Frontal cortex (tissue), 4 donors: ENCODE measurements around the gene UTS2R. TPM values are rescaled to one million over a fixed set of nuclear protein-coding genes. Genes with fewer than 3 reads are reported as not detected.
A peak's percentile ranks its signal among the peaks of the same experiment; 100 is the strongest.
"Not testable (repeated sequence)": the region's sequence is repeated elsewhere in the genome, so short reads cannot be mapped to it uniquely, and the experiment has no call there.

Experiments used
- DNase-seq, 2 donors: peaks; one replicate each; pipeline ENCODE4 v3.0.0; 2012; ENCODE audit warnings: low spot score in 2 of 2
- FAIRE-seq: peaks from 2 replicates; lab custom pipeline; 2012; peaks lifted over from hg19 to GRCh38; lab: Jason Lieb, UNC
- total RNA-seq: library from RNA; depleted of rRNA; stranded (reverse); fragments of >200 nt; gene quantifications from one replicate; pipeline ENCODE4 v1.2.3, GENCODE V29; 2014
- donor health status: control.
- donor health status: control.
- donor health status: control.

UTS2R gene
- total RNA-seq, 1 donor from 2014 or later = not detected

DNA sequence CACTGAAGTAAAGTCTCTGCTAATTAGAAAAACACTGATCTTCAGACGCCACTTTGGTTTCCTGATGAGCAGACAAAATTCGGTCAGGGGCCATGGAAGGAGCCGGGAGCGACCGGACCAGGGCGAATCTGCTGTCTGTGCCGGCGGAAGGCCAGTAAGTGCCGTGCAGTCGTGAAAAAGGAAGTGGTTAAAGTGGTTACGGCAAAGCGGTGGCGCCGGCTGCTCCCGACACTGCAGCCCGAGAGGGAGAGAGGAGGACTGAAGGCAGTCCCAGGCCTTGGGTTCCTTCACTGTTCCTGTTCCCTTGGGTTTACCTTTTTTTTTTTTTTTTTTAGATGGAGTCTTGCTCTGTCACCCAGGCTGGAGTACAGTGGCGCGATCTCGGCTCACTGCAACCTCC, 29.3 kb downstream of the UTS2R start:
- DNase-seq = peak in 1 of 2 donors; percentile 57
- FAIRE-seq = no peak

DNA sequence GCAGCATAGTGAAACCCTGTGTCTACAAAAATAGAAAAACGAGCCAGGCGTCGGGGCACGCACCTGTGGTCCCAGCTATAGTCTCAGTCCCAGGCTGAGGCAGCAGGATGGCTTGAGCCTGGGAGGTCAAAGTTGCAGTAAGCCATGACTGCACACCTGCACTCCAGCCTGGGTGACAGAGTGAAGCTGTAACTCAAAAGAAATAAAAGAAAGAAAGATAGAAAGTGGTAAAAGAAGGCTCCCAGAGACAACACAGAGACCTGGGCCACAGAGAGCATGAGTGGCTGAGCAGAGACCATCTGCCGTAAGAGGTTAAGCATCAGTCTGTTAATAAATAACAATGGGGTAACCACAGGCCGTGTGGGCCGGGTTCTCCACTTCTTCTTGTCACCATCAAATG, 31.3 kb downstream of the UTS2R start:
- DNase-seq (no peak), FAIRE-seq (no peak)

DNA sequence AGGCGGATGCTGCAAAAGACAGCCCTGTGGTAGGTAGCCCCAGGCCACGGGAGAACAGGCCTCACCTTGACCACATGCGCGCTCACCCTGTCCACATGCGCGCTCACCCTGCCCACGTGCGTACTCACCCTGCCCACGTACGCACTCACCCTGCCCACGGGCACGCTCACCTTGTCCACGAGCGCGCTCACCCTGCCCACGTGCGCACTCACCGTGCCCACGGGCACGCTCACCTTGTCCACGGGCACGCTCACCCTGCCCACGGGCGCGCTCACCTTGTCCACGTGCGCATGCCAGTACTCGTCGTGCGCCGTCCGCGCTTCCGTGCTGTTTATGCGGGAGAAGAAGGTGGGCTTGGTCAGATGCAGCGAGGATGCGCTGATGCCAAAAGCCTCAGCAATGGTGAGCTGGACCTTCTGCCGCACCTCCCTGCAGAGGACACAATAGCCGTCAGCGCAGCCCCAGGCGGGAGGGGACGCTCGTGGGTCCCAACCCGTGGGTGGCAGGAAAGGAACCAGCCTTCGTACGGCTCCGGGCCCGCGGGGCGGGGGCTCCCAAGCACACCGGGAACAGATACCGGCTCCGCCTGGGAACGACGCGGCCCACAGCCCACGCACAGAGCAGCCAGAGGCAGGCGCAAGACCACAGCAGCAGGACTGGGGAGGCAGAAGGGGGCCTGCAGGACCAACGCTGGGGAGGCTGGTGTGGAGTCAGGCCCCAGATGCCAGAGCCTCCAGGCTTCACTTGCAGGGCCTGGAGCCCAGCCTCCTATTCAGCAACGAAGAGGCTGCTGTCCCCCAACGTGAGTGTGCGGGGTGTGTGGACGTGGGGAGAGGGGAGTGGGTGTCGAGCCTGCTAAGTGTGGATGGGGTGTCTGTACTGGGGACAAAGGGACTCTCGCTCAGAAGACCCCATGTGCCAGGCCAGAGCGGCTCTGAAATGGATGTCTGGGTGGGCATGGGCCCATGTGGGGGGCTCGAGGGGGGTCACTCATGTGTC, 32.4 kb downstream of the UTS2R start:
- FAIRE-seq = no peak
- no peak for DNase-seq

DNA sequence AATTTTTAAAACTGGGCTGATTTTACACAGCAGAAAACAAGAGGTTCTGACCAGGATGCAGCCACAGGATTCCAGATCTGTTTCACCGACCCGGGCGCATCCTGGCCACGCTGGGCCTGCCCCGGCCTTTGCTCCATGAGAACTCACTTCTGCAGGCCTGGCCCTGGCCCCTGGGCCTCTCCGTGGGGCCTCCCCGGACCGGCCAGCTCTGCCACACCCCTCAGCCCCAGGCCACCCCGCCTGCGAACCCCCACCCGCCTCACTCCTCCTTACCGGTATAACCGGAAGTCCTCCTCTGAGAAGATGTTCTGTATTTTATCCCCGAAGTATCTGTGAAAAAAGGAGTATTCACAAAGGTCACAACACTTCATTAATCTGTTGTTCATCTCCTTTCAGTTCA, 33.5 kb downstream of the UTS2R start:
- FAIRE-seq (no peak), DNase-seq (no peak)

DNA sequence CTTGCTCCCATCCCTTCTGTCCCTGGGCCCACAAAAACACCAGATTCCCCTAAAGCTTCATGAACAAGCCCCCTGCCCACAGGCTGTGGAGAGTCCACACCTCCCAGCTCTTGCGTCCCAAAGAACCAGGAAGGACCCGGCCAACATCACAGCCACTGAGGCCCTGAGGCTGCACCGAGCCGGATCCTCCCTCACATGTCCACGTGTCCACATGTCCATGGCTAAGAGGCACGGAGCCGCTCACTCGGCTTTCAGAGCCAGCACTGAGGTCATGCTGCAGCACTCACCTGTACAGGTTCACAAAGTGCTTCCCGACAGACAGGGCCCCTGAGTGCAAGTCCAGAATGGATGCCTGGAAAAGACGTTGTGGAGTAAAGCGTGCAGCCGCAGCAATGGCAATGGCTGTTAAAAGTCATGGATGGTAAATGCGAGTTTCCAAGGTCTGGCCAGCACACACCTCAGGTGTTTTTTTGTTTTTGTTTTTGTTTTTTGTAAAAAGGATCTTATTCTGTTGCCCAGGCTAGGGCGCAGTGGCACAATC, 34.6 kb downstream of the UTS2R start:
- DNase-seq (no peak), FAIRE-seq (no peak)

DNA sequence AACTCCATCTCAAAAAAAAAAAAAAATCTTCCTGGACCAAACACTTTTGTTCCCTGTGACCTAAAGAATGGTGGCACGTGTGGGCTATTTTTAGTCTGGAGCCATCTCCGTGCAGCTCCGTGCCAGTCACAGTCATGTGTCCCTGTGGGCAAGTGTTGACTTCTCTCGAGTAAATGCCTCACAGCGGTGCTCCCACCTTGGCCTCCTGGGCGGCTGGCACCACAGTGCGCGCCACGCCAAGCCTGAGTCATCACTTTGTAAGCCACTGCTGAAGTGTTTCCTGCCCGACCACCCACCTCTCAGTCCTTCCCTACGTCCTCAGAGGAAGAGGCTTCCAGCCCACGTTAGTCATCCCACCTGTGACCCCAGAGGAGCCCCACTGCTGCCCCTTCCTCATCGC, 35.7 kb downstream of the UTS2R start:
- DNase-seq (no peak), FAIRE-seq (no peak)

DNA sequence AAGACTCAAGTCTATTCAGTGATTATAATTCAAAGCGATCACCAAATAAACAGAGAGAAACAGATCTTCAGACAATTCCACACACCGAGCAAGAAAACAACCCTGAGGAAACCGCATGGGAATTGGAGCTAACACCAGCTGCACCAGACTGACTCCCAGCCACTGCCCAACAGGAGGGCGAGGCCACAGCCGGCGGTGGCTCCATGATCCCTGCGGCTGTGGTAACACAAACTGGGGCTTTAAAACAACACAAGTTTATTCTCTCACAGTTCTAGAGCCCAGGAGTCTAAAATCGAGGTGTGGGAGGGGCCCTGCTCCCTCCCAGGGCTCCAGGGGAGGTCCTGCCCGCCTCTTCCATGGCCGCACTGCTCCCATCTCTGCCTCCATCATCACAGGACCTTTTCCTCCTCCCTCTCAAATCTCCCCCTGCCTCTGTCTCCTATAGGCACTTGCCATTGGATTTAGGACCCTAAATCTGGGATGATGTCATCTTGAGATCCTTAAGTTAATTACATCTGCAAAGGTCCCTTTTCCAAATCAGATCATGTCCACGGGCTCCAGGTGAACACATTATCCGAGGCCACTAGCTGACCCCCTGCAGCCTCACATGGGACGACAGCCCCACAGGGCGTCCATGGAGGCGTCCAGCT, 36.8 kb downstream of the UTS2R start:
- no peak for FAIRE-seq

DNA sequence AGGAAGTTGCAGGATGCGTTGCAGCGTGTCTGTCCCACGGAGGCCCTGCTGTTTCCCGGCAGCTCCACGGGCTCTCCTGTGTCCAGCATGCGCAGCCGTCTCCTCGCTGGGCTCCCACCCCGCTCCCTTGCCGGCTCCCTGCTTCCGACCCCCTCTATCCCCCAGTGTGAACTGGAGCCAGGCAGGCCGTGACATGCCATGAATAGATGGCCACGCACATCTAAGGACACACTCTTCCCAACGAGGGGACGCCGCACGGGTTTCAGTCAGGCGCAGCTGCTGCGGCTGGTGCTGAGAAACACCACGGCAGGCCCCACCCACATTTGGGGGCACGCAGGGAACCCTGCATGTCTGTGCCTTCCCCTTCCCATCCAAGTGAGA, 37.4 kb downstream of the UTS2R start:
- DNase-seq (no peak), FAIRE-seq (no peak)

More for the DNA sequence above, 36.8 kb downstream of the UTS2R start:
- DNase-seq = no peak

DNA sequence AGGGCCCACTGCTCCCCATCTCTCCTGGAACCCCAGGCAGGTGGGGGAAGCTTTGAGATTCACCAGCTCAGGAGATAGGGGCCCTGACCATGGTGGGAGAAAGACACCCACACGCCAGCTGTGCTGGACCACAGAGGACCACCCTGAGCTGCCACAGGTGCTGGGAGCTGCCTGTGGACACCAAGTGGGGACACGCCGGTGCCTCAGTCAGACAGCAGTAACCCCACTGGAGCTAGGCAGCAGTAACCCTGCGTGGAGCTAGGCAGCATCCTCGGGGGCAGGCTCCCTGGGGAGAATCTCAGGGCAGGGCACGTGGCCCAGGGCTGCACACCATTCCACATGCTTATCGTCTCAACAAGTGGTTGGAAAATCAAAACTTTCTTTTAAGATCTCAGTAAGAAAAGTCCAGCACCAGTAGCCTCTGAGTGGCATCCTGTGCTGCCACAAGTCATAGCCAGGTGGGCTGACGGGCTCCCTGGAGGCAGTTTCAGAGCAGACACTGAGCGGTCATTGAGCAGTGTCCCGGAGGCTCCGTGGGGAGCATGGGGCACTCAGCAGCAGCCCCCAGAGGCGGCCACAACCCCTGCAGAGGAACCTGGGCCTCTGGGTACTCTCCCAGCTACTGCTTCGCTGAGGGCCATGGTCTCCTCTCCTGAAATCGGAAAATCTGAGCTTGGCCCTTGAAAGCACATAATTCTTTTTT, 38.6 kb downstream of the UTS2R start:
- FAIRE-seq = no peak

DNA sequence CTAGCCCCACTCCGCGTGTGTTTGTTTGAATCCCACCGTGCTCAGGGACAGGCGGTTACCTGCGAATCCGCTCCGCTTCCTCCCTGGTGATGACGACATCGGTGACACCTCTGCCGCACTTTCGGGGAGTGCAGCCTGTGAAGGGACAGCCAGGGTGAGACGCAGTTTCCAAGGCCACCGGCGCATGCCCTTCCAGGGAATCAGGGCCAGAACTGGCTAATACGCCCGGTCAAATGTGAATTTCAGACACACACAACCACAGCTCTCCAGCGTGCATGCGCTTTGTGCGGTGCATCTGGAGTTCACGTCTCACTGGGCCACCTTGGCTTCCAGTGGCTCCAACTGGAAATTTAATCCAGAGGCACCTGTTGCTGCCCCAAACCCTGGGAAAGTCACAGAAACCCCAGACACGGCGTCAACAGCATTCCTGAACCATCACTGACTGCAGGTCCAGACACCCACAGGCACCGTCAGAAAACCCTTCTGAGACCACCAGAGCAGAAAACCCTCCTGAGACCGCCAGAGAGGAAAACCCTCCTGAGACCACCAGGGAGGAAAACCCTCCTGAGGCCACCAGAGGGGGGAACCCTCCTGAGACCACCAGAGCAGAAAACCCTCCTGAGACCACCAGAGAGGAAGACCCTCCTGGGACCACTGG, 40.0 kb downstream of the UTS2R start:
- DNase-seq (no peak), FAIRE-seq (no peak)

More for the DNA sequence above, 38.6 kb downstream of the UTS2R start:
- DNase-seq = no peak

DNA sequence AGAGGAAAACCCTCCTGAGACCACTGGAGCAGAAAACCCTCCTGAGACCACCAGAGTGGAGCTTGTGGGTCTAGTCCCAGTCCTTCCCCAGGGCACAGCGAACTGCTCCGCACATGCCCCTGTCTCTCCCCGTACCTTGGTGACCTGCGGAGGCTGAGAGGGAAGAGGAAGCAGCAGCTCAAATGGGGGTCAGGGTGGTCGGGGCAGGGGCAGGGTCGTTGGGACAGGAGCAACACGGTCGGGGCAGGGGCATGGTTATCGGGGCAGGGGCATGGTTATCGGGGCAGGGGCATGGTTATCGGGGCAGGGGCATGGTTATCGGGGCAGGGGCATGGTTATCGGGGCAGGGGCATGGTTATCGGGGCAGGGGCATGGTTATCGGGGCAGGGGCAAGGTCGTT, 40.5 kb downstream of the UTS2R start:
- FAIRE-seq = not testable (repeated sequence)

DNA sequence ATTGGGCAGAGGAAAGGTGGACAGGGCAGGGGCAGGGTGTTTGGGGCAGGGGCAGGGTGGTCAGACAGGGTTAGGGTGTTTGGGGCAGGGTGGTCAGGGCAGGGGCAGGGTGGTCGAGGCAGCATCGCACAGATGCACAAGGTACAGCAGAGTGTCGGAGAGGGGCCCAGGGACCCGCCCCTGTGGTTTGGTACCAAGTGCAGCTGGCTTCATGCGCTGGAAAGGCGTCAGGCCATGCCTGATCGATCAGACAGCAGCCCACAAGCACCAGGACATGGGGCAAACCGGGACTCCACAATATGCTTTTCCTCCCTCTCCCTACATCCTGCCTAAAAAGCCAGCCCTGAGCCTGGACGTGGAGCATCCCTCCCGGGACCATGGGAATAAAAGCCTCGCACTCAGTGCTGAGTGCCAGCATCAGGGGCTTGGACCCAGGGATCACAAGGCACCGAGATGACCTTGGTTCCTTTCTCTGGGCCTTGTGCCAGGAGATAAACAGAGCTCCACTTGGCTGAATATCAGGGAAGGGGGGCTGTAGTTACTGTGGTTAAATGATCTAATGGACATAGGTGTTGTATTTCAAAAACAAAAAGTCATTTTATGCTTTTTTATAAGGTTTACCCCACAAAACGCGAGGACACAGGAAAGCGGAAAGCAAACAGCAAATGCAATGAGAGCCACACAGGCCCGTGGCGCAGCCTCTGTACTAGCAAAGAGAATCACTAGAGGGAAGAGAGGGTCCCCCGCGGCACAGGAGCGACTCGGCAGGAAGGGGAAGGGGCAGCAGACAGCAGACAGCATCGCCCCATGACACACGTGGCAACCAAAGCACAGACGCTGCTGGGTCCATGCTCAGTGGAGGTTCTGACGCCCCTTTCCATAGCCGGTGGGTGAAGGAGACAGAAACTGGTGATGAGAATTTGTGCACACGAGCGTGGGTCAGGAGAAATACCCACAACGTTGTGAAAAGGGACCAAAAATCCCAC, 41.3 kb downstream of the UTS2R start:
- DNase-seq = no peak
- FAIRE-seq = no peak

More for the DNA sequence above, 40.5 kb downstream of the UTS2R start:
- not testable (repeated sequence) for DNase-seq

DNA sequence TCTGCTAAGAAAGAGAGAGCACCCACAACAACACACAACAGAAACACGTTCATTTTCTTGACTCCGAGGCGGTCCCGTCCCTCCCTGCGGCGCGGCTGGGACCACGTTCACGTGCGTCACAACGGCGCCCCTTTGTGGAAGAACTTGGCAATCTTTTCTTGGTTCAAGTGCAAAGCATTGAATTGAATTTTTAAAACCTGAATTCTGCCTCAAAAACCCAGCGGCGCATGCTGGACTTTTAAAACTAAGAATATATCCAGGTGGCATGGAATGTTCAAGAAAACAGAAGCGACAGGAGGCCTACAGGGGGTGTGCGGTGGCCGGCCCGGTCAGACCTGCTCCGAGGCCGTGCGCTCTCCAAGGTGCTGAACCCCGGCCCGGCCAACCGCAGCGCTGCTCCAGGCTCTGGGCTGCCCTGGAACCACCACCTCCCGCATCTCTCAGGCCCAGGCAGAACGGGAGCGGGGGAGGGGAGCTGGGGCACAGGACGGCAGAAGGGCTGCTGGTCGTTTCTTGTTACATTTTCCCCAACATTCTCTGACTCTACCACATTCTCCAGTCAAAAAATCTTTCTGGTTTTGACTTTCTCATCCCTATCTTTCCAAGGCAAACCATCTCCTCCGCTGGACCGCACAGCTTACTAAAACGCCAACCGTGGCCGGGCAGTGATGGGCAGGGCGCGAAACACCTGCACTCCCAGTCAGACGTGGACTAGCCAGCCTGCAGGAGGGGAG, 43.1 kb downstream of the UTS2R start:
- peak; percentile 80 to 83 for DNase-seq
- FAIRE-seq = no peak

DNA sequence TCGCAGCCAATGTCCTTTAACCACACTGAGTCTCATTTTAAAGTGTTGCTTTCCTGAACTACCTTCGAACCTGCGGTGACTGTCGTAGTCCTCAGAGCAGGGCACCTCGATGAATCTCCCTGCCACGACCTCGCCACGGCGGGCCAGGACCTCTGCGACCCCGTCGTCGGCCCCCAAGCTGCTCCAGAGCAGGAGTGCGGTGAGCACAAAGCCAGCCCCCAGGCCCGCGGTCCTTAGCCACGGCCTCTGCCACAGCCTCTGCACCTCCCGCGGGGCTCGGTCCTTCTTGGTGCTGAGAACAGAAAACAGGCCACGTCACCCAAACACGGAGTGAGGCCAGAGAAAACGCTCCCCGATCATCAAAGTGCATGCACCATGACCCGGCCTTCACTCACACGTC, 43.8 kb downstream of the UTS2R start:
- DNase-seq = no peak
- no peak for FAIRE-seq

DNA sequence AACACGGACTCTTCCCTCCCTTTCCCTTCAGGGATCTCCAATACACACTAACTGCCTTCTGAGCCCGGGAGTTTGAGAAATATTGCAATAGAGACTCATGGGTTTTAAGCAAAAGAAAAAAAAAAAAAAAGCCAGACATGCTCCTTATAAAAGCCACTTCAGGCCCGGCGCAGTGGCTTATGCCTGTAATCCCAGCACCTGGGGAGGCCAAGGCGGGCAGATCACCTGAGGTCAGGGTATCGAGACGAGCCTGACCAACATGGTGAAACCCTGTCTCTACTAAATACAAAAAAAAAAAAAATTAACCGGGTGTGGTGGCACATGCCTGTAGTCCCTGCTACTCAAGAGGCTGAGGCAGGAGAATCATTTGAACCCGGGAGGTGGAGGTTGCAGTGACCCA, 44.2 kb downstream of the UTS2R start:
- FAIRE-seq = no peak

DNA sequence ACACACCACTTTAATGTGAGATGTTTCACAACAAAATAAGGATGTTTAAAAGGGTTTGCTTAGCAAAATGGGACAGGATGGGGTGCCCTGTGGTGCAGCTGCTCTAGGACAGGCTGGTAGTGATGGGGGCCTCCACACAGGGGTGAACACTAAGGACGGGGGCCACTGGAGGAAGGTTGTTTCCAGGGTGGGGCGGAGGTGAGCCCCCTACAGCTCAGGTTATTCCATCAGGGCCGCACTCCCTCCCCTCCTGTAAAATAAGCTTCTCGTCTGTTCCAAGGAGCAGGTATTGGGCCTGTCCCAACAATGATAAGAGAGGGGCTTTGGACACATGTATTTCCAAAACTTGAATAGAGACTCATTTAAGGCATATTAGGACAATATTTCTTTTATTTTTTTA, 44.7 kb downstream of the UTS2R start:
- FAIRE-seq (no peak), DNase-seq (no peak)

More for the DNA sequence above, 44.2 kb downstream of the UTS2R start:
- DNase-seq = no peak

DNA sequence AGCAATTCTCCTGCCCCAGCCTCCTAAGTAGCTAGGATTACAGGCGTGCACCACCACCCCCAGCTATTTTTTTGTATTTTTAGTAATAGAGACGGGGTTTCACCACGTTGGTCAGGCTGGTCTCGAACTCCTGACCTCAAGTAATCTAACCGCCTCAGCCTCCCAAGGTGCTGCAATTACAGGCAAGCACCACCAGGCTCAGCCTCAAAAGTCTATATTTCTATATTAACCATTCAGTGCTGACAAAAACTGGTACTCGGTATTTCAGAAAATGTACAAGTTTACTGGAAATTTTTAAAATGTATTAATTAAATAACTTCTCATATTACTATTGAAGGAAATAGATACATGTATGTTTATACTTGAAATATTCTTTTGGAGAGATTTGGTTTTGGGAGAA, 45.2 kb downstream of the UTS2R start:
- no peak for FAIRE-seq
- DNase-seq = no peak
